ENCODE measurements around the gene PSMG2. TPM values are rescaled to one million over a fixed set of nuclear protein-coding genes. Genes with fewer than 3 reads are reported as not detected.
"Not testable (repeated sequence)": the region's sequence is repeated elsewhere in the genome, so short reads cannot be mapped to it uniquely, and the experiment has no call there.

PSMG2 gene
- total RNA-seq, 1 donor from 2014 or later = 64.2 TPM

GRCh38 chr18:12756619-12757239, 53.9 kb downstream of the PSMG2 start:
- not testable (repeated sequence) for H3K4me1 ChIP-seq (ENCODE audit: control insufficient read depth in 3 of 3, insufficient read depth in 3 of 3, low read length in 3 of 3); H3K9me3 ChIP-seq (ENCODE audit: control insufficient read depth in 3 of 3, low read length in 3 of 3); H3K4me3 ChIP-seq (ENCODE audit: low read length in 3 of 3); H3K27ac ChIP-seq (ENCODE audit: low read depth, low read length); H3K27me3 ChIP-seq (ENCODE audit: control insufficient read depth in 3 of 3, insufficient read depth in 3 of 3, low read length in 3 of 3); H3K36me3 ChIP-seq (ENCODE audit: control insufficient read depth in 3 of 3, insufficient read depth in 3 of 3, low read length in 3 of 3); H3K9ac ChIP-seq (ENCODE audit: low read depth in 1 of 3, low read length in 3 of 3)

- H3K4me3 ChIP-seq (ENCODE audit: low read length in 3 of 3); H3K9me3 ChIP-seq (ENCODE audit: control insufficient read depth in 3 of 3, low read length in 3 of 3); H3K27me3 ChIP-seq (ENCODE audit: control insufficient read depth in 3 of 3, insufficient read depth in 3 of 3, low read length in 3 of 3); H3K36me3 ChIP-seq (ENCODE audit: control insufficient read depth in 3 of 3, insufficient read depth in 3 of 3, low read length in 3 of 3); H3K4me1 ChIP-seq (ENCODE audit: control insufficient read depth in 3 of 3, insufficient read depth in 3 of 3, low read length in 3 of 3); H3K27ac ChIP-seq (ENCODE audit: low read depth, low read length); H3K9ac ChIP-seq (ENCODE audit: low read depth in 1 of 3, low read length in 3 of 3): not testable (repeated sequence)
Observed at GRCh38 chr18:12758566-12758965, 55.7 kb downstream of the PSMG2 start.

GRCh38 chr18:12765126-12765525, 62.3 kb downstream of the PSMG2 start:
- no peaks in the 10 kb centered on the region for H3K36me3 ChIP-seq (ENCODE audit: control insufficient read depth in 3 of 3, insufficient read depth in 3 of 3, low read length in 3 of 3)

GRCh38 chr18:12765586-12765985, 62.7 kb downstream of the PSMG2 start:
- Histone ChIP-seq H3K27ac (ENCODE audit: low read depth, low read length) (no peak overlapping the region), H3K4me1 (ENCODE audit: control insufficient read depth in 3 of 3, insufficient read depth in 3 of 3, low read length in 3 of 3) (no peaks in the 10 kb centered on the region), H3K4me3 (ENCODE audit: low read length in 3 of 3) (no peak overlapping the region), H3K9me3 (ENCODE audit: control insufficient read depth in 3 of 3, low read length in 3 of 3) (no peaks in the 10 kb centered on the region), H3K27me3 (ENCODE audit: control insufficient read depth in 3 of 3, insufficient read depth in 3 of 3, low read length in 3 of 3) (peaks cover 0 to 7% (median 0%) of the 10 kb centered on the region in 3 donors), H3K36me3 (ENCODE audit: control insufficient read depth in 3 of 3, insufficient read depth in 3 of 3, low read length in 3 of 3) (no peaks in the 10 kb centered on the region), H3K9ac (ENCODE audit: low read depth in 1 of 3, low read length in 3 of 3) (no peak overlapping the region)

More at GRCh38 chr18:12765126-12765525, 62.3 kb downstream of the PSMG2 start:
- no peak overlapping the region for H3K27ac ChIP-seq (ENCODE audit: low read depth, low read length)
- no peaks in the 10 kb centered on the region for H3K4me1 ChIP-seq (ENCODE audit: control insufficient read depth in 3 of 3, insufficient read depth in 3 of 3, low read length in 3 of 3)
- H3K9me3 ChIP-seq (ENCODE audit: control insufficient read depth in 3 of 3, low read length in 3 of 3) = no peaks in the 10 kb centered on the region
- H3K27me3 ChIP-seq (ENCODE audit: control insufficient read depth in 3 of 3, insufficient read depth in 3 of 3, low read length in 3 of 3) = peaks cover 0 to 7% (median 0%) of the 10 kb centered on the region in 3 donors
- H3K9ac ChIP-seq (ENCODE audit: low read depth in 1 of 3, low read length in 3 of 3) = no peak overlapping the region
- H3K4me3 ChIP-seq (ENCODE audit: low read length in 3 of 3) = no peak overlapping the region

GRCh38 chr18:12766986-12767433, 64.2 kb downstream of the PSMG2 start:
- Histone ChIP-seq H3K9ac (ENCODE audit: low read depth in 1 of 3, low read length in 3 of 3) (no peak overlapping the region), H3K9me3 (ENCODE audit: control insufficient read depth in 3 of 3, low read length in 3 of 3) (no peaks in the 10 kb centered on the region), H3K27me3 (ENCODE audit: control insufficient read depth in 3 of 3, insufficient read depth in 3 of 3, low read length in 3 of 3) (peaks cover 0 to 7% (median 0%) of the 10 kb centered on the region in 3 donors), H3K4me3 (ENCODE audit: low read length in 3 of 3) (no peak overlapping the region), H3K4me1 (ENCODE audit: control insufficient read depth in 3 of 3, insufficient read depth in 3 of 3, low read length in 3 of 3) (no peaks in the 10 kb centered on the region), H3K27ac (ENCODE audit: low read depth, low read length) (no peak overlapping the region), H3K36me3 (ENCODE audit: control insufficient read depth in 3 of 3, insufficient read depth in 3 of 3, low read length in 3 of 3) (no peaks in the 10 kb centered on the region)

- no peak overlapping the region for H3K27ac ChIP-seq (ENCODE audit: low read depth, low read length)
- no peaks in the 10 kb centered on the region for H3K9me3 ChIP-seq (ENCODE audit: control insufficient read depth in 3 of 3, low read length in 3 of 3)
- H3K4me3 ChIP-seq (ENCODE audit: low read length in 3 of 3) = no peak overlapping the region
- no peaks in the 10 kb centered on the region for H3K4me1 ChIP-seq (ENCODE audit: control insufficient read depth in 3 of 3, insufficient read depth in 3 of 3, low read length in 3 of 3)
- no peak overlapping the region for H3K9ac ChIP-seq (ENCODE audit: low read depth in 1 of 3, low read length in 3 of 3)
- no peaks in the 10 kb centered on the region for H3K36me3 ChIP-seq (ENCODE audit: control insufficient read depth in 3 of 3, insufficient read depth in 3 of 3, low read length in 3 of 3)
- H3K27me3 ChIP-seq (ENCODE audit: control insufficient read depth in 3 of 3, insufficient read depth in 3 of 3, low read length in 3 of 3) = peaks cover 0 to 7% (median 0%) of the 10 kb centered on the region in 3 donors
Observed at GRCh38 chr18:12767580-12768155, 64.8 kb downstream of the PSMG2 start.

GRCh38 chr18:12768625-12769024, 65.8 kb downstream of the PSMG2 start:
- H3K27me3 ChIP-seq (ENCODE audit: control insufficient read depth in 3 of 3, insufficient read depth in 3 of 3, low read length in 3 of 3) = peaks cover 0 to 7% (median 0%) of the 10 kb centered on the region in 3 donors
- H3K4me1 ChIP-seq (ENCODE audit: control insufficient read depth in 3 of 3, insufficient read depth in 3 of 3, low read length in 3 of 3) = no peaks in the 10 kb centered on the region
- H3K9ac ChIP-seq (ENCODE audit: low read depth in 1 of 3, low read length in 3 of 3) = no peak overlapping the region
- H3K36me3 ChIP-seq (ENCODE audit: control insufficient read depth in 3 of 3, insufficient read depth in 3 of 3, low read length in 3 of 3) = no peaks in the 10 kb centered on the region
- no peak overlapping the region for H3K27ac ChIP-seq (ENCODE audit: low read depth, low read length)
- H3K4me3 ChIP-seq (ENCODE audit: low read length in 3 of 3) = no peak overlapping the region
- no peaks in the 10 kb centered on the region for H3K9me3 ChIP-seq (ENCODE audit: control insufficient read depth in 3 of 3, low read length in 3 of 3)

GRCh38 chr18:12769136-12769535, 66.3 kb downstream of the PSMG2 start:
- Histone ChIP-seq H3K36me3 (ENCODE audit: control insufficient read depth in 3 of 3, insufficient read depth in 3 of 3, low read length in 3 of 3) (no peaks in the 10 kb centered on the region), H3K27me3 (ENCODE audit: control insufficient read depth in 3 of 3, insufficient read depth in 3 of 3, low read length in 3 of 3) (peaks cover 0 to 7% (median 0%) of the 10 kb centered on the region in 3 donors), H3K27ac (ENCODE audit: low read depth, low read length) (no peak overlapping the region), H3K9me3 (ENCODE audit: control insufficient read depth in 3 of 3, low read length in 3 of 3) (no peaks in the 10 kb centered on the region), H3K4me1 (ENCODE audit: control insufficient read depth in 3 of 3, insufficient read depth in 3 of 3, low read length in 3 of 3) (no peaks in the 10 kb centered on the region), H3K9ac (ENCODE audit: low read depth in 1 of 3, low read length in 3 of 3) (no peak overlapping the region), H3K4me3 (ENCODE audit: low read length in 3 of 3) (no peak overlapping the region)

- H3K27me3 ChIP-seq (ENCODE audit: control insufficient read depth in 3 of 3, insufficient read depth in 3 of 3, low read length in 3 of 3) = peaks cover 0 to 7% (median 0%) of the 10 kb centered on the region in 3 donors
- no peak overlapping the region for H3K9ac ChIP-seq (ENCODE audit: low read depth in 1 of 3, low read length in 3 of 3)
- H3K9me3 ChIP-seq (ENCODE audit: control insufficient read depth in 3 of 3, low read length in 3 of 3) = no peaks in the 10 kb centered on the region
- H3K4me1 ChIP-seq (ENCODE audit: control insufficient read depth in 3 of 3, insufficient read depth in 3 of 3, low read length in 3 of 3) = no peaks in the 10 kb centered on the region
- no peaks in the 10 kb centered on the region for H3K36me3 ChIP-seq (ENCODE audit: control insufficient read depth in 3 of 3, insufficient read depth in 3 of 3, low read length in 3 of 3)
- no peak overlapping the region for H3K4me3 ChIP-seq (ENCODE audit: low read length in 3 of 3)
- H3K27ac ChIP-seq (ENCODE audit: low read depth, low read length) = no peak overlapping the region
Observed at GRCh38 chr18:12769644-12770440, 67.0 kb downstream of the PSMG2 start.

Data from skeletal muscle tissue (tissue), 4 donors.